Prostate gland (tissue), 2 donors: ENCODE results near the gene WDR90.

Experiments used
- POLR2A ChIP-seq: fragments of 450-650 bp; IDR thresholded peaks from one replicate; pipeline ENCODE4 v1.6.1; 2016; ENCODE audit warnings: antibody characterized with exemption, mild to moderate bottlenecking
- POLR2AphosphoS5 ChIP-seq: sonication (generic); formaldehyde crosslinking; IDR thresholded peaks from one replicate; pipeline ENCODE4 v1.6.1; 2017; ENCODE audit warnings: antibody characterized with exemption
- TF ChIP-seq, protein P1 (sequence below), 4 experiments: fragments of 200-600 bp in 2 of 4; fragments of 450-650 bp in 2 of 4; sonication (generic) in 2 of 4; IDR thresholded peaks; 1 replicate in 3 of 4; 2 replicates in 1 of 4; pipeline ENCODE4 v1.5.1; 2016 to 2019; ENCODE audit warnings: antibody characterized with exemption in 4 of 4, mild to moderate bottlenecking in 2 of 4, moderate library complexity in 2 of 4

- TF ChIP-seq, protein P1, sequence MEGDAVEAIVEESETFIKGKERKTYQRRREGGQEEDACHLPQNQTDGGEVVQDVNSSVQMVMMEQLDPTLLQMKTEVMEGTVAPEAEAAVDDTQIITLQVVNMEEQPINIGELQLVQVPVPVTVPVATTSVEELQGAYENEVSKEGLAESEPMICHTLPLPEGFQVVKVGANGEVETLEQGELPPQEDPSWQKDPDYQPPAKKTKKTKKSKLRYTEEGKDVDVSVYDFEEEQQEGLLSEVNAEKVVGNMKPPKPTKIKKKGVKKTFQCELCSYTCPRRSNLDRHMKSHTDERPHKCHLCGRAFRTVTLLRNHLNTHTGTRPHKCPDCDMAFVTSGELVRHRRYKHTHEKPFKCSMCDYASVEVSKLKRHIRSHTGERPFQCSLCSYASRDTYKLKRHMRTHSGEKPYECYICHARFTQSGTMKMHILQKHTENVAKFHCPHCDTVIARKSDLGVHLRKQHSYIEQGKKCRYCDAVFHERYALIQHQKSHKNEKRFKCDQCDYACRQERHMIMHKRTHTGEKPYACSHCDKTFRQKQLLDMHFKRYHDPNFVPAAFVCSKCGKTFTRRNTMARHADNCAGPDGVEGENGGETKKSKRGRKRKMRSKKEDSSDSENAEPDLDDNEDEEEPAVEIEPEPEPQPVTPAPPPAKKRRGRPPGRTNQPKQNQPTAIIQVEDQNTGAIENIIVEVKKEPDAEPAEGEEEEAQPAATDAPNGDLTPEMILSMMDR (IDR thresholded peaks at IDR 0.05): no peak
- TF ChIP-seq POLR2AphosphoS5: no peak
- TF ChIP-seq POLR2A: no peak
These were observed 15.7 kb upstream of the WDR90 start for GRCh38 chr16:633336-634050.
